GM19468 (cell line): ENCODE data around the gene BLOC1S3.

Experiments used
- ATAC-seq: cut with Tn5 transposase; IDR thresholded peaks from one replicate; pipeline ENCODE4 v1.9.1; 2021; ENCODE audit warnings: mild to moderate bottlenecking, moderate library complexity, moderate number of reproducible peaks; ENCODE audit not compliant: unreplicated experiment; ENCODE audit errors: extremely low read depth

BLOC1S3 gene

DNA sequence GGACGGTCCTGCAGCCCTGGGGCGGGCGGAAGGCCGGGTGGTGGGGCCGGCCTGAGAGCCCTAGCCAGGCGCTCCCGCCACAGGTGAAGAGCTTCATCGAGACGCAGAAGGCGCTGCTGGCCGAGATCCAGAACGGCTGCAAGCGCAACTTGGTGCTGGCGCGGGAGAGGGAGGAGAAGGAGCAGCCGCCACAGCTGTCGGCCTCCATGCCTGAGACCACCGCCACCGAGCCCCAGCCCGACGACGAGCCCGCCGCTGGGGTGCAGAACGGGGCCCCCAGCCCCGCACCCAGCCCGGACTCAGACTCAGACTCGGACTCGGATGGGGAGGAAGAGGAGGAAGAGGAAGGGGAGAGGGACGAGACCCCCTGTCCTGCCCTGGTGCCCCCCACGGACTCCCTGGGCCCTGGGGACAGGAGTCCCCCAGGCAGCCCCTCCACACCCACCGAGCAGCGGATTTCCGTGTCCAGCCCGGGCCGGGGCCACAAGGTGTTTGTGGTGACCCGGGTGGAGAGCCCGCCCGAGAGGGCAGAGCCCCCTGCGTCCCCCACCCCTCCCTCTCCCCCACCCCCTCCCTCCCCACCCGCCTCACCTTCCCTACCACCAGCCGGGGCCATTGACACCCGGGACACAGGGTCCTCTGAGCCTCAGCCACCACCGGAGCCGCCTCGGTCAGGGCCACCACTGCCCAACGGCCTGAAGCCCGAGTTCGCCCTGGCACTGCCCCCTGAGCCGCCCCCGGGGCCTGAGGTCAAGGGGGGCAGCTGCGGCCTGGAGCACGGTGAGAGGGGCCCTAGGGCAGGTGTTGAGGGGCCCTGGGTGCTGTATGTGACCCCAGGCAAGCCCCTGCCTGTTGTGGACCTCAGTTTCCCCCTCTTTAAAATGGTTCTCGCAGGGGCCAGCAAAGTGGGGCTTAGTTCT is 33.1 kb upstream of the BLOC1S3 start:
- no peak for ATAC-seq

DNA sequence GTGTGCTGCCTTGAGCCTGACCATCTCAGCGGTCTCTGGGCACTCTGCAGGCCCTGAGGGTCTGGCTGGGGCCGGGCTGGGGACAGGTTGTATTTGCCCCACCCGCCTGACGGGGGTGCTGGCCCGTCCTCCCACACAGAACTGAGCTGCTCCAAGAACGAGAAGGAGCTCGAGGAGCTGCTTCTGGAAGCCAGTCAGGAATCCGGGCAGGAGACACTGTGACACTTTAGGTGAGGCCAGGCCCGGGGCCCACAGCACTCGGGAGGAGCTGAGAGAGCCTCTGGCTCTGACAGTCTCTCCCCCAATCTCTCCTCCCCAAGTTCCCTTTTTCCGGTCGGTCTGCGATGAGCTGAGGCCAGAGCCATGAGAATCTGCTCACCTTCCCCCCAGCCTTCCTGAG is 32.3 kb upstream of the BLOC1S3 start:
- ATAC-seq: no peak

DNA sequence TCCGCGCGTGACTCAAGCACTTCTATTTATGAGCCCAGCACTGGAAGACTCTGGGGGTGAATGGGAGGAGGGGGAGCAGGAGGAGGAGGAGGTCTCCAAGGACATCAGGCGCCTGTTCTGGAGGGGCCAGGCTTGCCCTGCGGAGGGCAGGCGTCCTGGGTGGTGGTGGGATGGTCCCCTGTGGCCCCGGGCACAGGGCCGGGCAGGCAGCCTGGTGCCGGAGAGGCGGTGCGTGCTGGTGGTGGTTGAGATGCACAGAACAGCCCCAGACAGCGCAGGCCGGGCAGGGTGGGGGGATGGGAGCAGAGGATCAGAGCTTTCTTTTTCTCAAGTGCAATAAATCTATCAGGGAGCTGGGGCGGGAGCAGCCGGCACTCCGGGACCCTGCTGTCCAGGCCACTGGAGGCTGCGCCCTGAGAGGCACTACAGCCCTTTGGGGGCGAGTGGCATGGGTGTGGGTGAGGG is 31.8 kb upstream of the BLOC1S3 start:
- no peak for ATAC-seq

DNA sequence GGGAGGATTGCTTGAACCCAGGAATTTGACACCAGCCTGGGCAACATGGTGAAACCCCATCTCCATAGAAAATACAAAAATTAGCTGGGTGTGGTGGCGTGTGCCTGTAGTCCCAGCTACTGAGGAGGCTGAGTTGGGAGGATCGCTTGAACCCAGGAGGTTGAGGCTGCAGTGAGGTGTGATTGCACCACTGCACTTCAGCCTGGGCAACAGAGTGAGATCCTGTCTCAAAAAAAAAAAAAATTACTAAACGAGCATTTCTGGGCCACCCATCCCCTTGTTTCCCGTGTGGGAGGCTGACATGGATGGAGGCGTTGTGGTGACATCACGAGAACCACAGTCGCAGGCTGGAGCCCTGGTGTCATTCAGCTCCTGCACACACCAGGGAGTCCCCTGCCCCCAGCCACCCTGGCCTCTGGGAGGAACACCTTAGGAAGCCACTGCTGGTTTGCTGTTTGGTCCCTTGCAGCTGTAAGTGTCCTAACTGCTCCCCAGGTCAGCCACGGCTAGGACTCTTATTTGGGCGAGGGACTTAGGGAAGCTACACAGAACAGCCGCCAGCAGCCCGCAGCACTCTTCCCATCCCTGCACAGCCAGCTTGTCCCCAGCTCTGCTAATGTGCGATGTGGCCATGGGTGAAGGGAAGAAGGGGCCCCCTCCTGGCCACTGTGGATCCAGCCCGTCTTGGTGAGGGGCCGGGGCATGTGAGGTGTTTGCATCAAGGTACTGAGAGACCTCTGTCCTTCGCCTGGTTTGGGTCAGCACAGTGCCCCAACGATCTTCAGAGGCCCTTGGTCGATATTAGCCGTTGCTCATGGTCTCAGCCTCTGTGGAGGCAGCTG is 30.5 kb upstream of the BLOC1S3 start:
- ATAC-seq: no peak

DNA sequence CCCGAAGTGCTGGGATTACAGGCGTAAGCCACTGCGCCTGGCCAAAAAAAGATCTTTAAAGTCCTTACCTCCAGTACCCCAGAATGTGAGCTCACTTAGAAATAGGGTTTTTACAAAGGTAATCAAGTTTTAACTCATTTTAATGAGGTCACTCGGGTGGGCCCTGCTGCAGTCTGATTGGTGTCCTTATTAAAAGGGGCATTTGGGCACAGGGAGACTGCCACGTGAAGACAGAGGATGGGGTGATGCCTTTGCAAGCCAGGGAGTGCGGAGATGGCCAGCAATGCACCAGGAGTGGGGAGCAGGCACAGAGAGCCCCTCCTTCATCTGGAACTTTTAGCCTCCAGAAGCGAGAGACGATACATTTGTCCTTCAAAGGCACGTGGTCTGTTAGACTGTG is 29.5 kb upstream of the BLOC1S3 start:
- no peak for ATAC-seq

DNA sequence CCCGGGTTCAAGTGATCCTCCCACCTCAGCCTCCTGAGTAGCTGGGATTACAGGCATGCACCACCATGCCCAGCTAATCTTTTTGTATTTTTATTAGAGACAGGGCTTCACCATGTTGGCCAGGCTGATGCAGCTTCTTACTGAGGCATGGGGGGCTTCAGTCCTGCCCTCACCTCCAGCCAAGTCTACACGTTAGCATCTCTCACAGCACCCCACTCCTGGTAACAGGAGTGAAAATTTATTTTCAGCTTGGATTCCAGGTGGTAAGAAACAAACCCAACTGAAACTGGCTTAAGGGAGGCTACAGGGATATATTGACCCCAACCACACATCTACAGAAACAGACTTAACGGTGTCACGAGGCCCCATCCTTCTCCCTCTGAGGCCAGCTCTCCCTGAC is 28.4 kb upstream of the BLOC1S3 start:
- no peak for ATAC-seq

DNA sequence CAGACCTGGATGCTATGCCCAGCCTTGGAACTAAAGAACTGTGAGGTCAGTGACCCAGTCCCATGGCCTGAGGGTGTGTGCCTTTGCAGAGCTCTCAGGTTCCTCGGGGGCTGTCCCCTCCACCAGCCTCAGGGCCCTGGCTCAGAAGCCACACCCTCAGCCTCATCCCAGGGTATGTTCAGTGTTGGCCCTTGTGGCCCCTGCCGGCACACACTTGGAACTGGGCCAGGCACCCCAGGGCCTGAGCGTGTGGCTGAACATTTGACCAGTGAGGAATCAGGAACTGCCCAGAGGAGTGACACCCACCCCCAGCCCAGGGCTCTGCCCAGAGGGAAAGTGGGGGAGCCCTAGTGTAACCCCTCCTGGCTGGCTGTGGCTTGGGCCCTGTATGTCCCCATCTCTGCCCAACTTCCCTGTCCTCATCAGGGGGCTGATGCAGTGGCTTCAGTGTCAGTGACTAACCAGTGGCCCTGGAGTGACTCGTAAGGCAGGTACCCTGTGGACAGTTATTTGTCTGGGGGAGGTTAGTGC is 27.8 kb upstream of the BLOC1S3 start:
- ATAC-seq: no peak

DNA sequence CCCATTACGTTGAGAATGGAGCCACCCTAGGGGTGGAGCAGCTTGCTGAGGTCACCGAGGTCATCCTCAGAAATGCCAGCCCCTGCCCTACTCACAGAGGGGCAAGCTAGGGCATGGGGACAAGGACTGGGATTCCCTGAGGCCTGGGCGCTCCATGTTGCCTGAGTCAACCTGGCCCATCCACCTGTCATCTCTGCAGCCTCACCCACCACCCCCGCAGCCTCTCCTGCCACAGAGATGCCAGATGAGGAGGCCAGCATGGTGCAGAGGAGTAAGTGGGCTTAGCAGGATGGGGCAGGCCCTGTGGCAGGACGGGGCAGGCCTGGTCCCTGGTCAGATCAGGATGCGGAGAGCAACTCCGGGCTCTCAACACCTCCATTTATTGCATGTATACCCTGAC is 27.3 kb upstream of the BLOC1S3 start:
- no peak for ATAC-seq

DNA sequence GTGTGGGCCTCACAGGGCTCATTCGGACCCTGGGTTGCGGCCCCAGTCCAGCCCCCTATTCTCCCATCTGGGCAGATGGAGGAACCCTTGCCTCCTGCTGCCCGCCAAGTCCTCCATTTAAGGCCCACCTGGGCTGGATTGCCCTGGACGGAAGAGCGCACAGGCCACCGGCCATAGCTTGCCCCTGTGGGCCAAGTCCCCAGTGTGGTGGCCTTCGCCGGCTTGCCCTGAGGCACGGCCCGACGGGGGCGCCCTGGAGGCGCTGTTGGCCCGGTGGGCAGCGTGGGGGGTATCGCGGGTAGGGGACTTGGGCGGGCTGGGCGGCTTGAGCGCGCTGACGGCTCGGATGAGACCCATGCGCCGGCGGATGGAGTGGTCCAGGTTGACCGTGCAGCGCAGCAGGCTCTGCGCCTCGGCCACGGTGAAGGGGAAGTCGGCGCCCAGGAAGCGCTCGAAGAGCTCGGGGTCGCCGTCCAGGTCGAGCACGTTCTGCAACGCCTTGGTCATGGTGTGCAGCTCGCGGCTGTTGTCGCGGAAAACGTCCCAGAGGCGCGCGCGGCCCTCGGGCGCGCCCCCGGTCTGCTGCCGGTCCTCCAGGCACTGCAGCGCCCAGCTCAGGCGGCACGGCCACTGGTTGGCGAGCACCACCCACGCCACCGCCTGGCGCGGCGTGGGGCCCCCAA is 26.6 kb upstream of the BLOC1S3 start:
- ATAC-seq: no peak

DNA sequence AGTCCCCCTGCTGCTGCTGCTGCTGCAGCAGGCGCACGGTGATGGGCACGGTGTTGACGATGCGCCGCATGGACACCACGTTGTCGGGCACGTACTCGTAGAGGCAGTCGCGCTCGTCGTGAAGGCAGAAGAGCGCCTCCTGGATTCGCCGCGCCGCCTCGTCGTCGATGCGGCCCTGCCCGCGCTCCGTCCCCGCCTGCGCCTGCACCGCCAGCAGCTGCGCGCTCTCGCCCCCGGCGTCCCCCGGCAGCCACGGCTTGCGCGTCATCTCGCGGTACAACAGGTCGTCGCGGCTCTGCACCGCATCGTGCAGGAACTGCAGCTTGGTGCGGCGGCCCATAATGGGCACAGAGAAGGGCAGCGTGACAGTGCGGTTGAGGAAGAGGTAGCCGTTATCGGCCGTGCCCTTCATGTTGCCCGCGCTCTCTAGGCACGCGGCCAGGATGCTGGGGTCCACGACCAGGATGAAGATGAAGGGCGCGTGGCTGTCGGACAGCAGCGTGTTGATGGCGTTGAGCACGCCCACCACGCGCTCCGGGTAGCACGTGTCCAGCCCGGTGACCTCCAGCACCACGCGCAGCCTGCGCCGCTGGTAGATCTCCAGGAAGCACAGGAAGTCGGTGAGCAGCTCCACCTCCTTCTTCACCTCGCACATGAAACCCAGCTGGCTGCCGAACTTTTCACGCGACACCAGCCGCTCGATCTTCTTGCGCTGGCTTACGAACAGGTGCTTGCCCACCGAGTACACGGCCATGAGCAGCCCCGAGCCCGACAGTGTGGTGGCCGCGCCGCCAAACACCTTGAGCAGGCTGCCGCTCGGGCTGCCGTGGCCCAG is 25.9 kb upstream of the BLOC1S3 start:
- ATAC-seq: no peak

DNA sequence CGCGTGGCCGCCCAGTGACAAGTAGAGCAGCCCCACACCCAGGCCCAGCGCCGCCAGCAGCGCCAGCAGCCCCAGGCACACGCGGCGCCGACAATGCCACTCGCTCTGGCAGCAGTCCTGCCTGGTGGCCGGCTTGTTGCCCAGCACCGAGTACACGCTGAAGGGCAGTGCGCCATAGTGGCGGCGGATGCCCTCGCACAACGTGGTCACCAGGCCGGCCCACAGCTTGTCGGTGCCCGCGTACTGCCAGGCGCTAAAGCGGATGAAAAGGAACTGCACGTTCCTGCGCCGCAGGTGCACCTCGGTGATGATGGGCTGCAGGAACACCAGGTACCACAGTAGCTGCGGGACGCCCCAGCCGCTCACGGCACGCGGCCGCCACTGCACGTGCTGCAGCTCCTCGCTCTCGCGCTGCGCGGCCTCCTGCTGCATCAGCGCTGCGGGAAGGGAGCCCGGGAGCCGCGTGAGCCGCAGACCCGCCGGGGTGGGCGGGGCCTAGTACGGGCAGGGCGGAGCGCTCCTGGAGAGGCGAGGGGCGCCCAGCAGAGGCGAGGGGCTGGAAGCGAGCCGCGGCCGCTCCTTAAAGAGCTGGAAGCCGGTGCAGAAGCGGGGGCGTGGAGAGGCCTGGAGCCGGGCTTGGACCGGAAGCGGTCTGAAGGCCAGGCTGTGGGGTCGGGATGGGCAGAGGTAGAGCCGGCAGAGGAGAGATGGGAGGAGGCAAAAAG is 25.1 kb upstream of the BLOC1S3 start:
- no peak for ATAC-seq

DNA sequence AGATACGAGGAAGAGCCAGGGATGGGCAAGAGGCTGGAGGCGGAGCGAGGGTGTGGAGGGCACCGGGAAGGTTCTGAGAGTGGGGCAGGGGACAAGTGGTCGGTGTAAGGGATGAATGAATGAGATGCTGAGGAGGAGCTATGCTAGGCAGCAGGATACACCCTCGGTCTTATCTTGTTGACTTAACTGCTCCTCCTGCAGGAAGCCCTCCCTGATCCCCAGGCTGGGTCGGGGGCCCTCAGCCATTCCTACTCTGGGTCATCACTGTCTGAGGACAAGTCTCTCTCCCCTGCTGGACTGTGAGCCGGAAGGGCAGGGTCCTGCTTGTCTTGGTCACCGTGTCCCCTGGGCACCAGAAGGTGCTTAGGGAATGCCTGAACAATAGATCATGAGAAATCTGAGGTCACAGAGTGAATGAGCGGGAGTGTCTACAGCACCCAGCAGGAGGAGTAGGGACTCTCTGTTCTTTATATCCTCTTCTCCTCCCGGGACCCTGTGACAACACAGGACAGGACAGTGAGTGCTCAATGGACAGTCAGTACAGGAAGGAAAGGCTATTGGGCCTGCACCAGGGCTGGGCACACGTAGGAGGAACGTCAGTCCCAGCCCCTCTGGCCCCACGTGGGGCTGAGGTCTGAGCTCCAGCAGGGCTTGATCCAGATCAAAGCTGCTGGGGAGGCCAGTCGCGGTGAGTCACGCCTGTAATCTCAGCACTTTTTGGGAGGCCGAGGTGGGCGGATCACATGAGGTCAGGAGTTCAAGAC is 24.3 kb upstream of the BLOC1S3 start:
- no peak for ATAC-seq

DNA sequence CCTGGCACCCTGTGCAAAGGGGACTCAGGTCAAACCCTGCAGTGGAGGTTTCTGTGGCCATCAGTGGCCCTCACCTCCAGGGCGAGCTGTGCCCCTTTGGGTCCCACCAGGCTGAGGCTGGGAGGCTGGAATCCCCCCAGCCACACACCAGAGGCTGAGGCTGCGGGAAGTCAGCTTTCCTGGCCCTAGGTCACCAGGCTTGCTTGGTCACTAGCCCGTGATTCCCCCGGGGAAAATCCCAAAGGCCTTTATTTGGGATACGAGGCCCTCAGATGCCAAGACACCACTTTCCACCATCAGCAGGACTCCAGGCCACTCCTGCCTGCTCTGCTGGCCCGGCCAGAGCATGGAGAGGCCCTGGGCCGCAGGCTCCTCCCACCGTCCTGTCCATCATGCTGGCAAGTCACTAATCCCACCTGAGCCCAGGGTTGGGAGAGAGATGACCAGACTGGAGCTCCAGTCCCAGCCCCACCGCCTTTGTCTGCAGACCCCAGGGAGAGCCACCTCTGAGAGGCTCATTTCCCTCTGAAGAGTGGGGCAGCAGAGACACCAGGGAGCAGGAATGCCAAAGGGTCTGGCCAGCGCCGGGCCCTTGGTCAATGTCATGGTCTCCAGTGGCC is 22.5 kb upstream of the BLOC1S3 start:
- no peak for ATAC-seq

DNA sequence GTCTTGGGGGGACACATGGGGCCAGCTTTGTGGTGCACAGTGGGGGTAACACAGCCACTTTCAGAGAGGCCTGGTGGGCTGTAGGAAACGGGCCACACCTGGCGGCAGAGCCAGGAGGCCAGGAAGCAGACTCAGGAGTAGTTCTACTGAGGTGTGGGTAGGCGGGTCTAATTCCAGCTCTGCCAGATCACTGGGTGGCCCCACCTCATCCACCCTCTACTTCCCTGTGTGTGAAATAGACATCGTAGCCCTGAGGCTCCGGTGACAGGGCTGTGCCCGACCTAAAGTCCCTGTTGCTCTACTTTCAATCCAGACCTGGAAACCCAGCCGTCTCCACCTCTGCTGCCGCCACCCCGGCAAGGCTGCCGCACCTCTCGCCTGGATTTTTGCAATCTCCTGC is 21.8 kb upstream of the BLOC1S3 start:
- ATAC-seq: no peak

DNA sequence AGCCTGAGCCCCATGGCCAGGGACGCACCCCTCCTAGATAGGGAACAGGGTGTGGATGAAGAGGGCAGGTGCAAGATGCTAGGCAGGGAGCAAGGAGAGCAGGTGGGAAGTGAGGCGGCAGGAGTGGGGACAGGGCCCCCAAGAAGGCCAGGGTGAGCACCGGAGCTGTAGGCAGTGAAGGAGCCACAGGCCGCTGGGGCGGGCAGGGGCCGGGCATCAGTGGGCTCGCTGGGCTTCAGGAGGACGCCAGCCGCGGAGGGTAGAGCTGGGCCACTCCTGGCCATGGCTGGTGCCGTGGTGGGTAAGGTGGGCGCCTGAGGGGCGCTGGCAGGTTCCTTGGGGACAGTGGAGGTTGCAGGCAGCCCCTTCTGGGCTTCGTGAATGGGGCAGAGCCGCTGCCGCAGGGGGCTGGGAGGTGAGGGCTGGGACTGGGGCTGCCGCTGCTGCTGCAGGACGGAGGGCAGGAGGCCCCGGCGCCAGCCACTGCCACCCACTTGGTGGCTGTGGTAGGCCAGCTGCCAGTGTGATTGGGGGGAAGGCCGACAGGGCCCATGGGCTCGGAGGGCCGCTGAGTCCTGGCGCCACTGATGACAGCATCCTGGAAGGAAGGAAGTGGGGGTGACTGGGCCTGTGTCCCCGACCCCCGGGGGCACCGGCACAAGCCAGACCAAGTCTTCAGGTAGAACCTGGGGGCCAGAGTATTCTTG is 19.9 kb upstream of the BLOC1S3 start:
- no peak for ATAC-seq

DNA sequence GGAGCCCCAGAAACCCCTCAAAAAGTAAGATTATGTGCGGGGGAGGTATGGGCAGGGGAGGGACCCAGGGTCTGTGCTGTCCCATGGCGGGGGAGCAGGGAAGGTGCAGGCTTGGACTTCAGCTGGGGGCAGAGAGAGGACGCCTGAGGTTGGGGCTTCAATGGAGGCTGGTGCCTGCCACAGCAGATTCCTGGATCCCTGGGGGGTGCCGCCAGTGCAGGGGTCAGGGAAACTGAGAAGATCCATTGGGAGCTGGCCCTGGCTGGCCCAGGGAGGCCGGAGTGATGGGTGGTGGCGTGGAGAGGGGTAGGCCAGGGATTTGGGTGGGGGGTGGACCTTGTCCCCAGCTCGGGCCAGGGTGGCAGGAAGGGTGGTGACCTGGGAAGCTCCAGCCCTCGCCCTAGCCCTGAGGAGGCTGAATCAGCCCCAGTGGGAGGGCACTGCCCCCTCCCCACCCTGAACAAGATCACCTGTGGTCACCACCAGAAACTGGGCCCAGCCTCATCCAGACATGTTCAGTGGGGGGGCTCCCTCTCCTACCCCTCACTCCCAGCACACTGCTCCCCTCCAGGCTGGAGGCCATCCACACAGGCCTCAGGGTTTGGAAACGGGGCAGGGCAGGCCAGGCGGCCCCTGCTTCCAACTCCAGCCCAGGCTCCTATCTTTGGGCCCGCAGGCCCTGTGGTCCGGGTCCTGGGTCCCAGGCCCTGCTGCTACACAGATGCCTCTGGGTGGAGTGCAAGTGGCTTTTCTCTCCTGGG is 19.2 kb upstream of the BLOC1S3 start:
- no peak for ATAC-seq

DNA sequence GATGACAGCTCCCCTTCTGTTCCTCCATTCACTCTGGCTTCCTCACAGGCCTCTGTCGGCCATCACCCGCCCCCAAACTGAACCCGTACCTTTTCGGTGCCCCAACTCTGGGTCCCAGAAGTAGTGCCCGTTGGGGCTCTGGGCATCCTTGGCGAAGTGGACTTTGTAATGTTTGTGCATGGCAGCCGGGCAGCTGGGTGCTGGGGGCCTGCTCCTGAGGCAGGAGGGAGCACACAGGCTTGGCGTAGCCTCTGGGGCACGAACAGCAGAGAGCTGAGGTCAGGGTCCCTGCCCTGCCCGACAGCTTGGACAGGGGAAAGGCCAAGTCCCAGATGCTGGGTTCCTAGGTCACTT is 18.6 kb upstream of the BLOC1S3 start:
- ATAC-seq: no peak
